ENCODE results near the gene VTN.
A peak's percentile ranks its signal among the peaks of the same experiment; 100 is the strongest.

The VTN gene

GRCh38 chr17:28331891-28332420, 38.2 kb downstream of the VTN start:
- DNase-seq, result no peak
- intact Hi-C loops (cut with DNase I), result no loop called here

GRCh38 chr17:28330671-28331070, 39.4 kb downstream of the VTN start:
- DNase-seq, result no peak
- intact Hi-C loops (cut with DNase I), result no loop called here

DNA sequence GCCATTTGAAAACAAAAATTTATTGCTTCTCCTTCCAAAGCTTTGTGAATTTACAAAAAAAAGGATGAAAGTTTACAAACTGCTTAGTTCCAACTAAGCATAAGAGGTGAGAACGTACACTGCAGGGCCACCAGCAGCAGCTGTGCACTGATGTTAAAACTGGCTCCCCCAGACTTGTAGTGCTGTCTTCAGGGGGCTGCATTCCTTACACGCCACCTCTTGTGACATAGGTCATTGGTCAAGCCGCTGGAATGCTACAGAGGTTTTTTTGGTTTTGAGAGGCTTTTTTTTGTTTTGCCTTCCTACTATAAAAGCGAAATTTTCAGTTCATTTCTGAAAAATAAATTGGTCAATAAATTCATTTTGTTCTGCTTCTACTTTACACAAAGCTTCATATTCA, 41.8 kb downstream of the VTN start:
- intact Hi-C loops (cut with DNase I), result no loop called here
- peak in 2 of 42 donors; percentile 7 to 11 for DNase-seq

DNA sequence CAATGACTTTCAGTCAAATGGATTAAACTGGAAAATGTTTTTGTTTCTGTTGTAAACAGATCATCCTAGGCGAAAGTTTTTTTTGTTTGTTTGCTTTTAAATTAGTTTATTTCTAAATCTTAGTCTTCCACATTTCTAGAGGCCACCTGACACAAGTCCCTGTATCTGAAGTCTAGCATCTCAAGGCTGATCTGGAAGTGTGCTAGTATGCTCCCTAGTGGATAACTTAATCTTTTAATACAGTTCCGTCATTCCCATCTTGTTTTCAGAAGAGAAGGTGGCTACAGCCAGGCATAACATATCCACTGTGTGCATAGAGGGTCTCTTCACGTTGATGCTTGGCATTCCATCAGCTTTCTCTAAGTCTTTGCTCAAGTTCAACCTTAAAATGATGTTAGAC, 42.4 kb downstream of the VTN start:
- intact Hi-C loops (cut with DNase I), result no loop called here
- peak in 1 of 42 donors; percentile 2 for DNase-seq

DNA sequence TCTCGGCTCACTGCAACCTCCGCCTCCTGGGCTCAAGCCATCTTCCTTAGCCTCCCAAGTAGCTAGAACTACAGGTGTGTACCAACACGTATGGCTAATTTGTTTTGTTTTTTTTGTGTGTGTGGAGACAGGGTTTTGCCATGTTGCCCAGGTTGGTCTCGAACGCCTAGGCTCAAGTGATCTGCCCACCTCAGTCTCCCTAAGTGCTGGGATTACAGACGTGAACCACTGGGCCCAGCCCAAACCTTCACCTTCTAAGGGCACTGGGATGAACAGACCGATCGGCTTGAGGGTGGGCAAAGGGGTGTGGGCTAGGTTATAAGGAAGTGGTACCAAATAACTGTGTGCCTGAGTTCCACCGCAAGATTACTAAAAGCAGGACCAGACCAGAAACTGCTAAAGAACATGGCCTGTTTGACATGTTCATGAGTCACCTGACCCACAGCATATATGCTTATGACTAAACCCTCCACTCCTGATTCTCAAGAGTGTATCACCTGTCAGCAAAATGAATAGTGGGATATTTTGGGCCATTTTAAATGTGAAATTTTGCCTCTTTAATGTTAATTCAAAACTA, 43.0 kb downstream of the VTN start:
- intact Hi-C loops (cut with DNase I), result no loop called here
- DNase-seq, result peak in 1 of 42 donors; percentile 11

DNA sequence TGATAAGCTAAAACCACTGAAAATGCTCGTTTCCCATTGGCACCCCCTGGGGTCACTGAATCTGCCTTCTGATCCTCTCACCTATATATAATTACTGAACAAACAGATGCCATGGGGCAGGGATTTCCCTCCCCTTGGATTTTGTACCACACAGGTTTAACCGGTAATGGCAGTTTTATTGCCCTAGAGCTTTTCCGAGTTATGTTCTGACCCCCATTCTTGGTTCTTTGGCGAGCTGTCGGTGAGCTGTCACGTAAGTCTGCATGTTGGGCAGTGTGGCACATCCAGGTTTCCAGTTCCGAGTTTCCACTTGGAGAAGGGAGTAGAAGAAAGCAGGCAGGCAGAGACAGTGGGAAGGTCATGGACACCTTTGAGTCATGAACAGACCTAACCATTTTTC, 44.0 kb downstream of the VTN start:
- peak in 1 of 42 donors; percentile 11 for DNase-seq
- intact Hi-C loops (cut with DNase I), result no loop called here

DNA sequence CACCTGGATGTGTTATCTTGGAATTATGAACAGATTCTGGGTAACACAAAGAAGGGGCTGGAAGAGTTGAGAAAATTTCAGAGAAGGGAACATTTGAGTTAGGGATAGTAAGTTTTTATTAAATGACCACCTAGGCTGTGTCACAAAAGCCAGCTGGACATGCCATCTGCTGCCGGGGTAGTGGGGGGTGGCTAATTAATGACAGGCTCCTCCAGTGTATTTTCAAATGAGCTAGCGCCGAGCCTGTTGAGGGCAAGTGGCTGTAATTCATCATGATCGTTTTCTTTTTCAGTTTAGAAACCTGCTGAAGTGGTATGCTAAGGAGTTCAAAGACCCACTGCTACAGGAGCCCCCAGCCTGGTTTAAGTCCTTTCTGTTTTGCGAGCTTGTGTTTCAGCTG, 44.9 kb downstream of the VTN start:
- intact Hi-C loops (cut with DNase I), result no loop called here
- peak in 1 of 42 donors; percentile 14 for DNase-seq

DNA sequence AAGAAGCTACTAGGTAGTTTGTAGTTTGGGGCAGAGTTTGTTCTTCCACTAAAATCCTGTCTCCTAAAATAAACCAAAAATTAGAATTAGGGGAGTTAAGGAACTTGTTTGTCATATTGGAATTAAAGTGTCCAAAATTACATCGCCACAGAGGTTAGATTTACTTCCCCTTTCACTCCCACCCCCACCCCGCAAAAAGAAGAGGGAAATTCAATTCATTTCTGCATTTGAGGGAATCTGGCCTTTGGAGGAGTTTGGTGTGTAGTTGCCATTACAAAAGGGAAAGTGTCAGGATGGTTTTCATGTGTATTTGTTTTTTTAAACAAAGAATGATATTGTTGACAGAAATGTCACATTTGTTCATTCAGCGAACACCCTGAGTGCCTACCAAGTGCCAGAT, 45.3 kb downstream of the VTN start:
- intact Hi-C loops (cut with DNase I), result no loop called here
- no peak for DNase-seq

GRCh38 chr17:28324267-28324745, 45.8 kb downstream of the VTN start:
- peak in 1 of 42 donors; percentile 11 for DNase-seq
- intact Hi-C loops (cut with DNase I), result no loop called here

GRCh38 chr17:28320215-28321061, 49.7 kb downstream of the VTN start:
- intact Hi-C loops (cut with DNase I), result no loop called here
- DNase-seq, result peak in 1 of 42 donors; percentile 22

GRCh38 chr17:28319598-28319935, 50.5 kb downstream of the VTN start:
- intact Hi-C loops (cut with DNase I), result loop anchor here (2.0 kb wide), 1 partner anchor 37 kb away; the partner anchor contains the start of gene POLDIP2
- DNase-seq, result peak in 1 of 42 donors; percentile 35

- peak; percentile 95 to 99 (median 98) for DNase-seq
- intact Hi-C loops (cut with DNase I), result loop anchor here (2.0 kb wide), 1 partner anchor 38 kb away; the partner anchor contains the start of gene POLDIP2
Measured at GRCh38 chr17:28318759-28319597, 51.1 kb downstream of the VTN start, which contains the start of gene TMEM97. Gene TMEM97 (plus strand): TSS chr17:28319200. CDS start chr17:28319240, 40 bp downstream.

DNA sequence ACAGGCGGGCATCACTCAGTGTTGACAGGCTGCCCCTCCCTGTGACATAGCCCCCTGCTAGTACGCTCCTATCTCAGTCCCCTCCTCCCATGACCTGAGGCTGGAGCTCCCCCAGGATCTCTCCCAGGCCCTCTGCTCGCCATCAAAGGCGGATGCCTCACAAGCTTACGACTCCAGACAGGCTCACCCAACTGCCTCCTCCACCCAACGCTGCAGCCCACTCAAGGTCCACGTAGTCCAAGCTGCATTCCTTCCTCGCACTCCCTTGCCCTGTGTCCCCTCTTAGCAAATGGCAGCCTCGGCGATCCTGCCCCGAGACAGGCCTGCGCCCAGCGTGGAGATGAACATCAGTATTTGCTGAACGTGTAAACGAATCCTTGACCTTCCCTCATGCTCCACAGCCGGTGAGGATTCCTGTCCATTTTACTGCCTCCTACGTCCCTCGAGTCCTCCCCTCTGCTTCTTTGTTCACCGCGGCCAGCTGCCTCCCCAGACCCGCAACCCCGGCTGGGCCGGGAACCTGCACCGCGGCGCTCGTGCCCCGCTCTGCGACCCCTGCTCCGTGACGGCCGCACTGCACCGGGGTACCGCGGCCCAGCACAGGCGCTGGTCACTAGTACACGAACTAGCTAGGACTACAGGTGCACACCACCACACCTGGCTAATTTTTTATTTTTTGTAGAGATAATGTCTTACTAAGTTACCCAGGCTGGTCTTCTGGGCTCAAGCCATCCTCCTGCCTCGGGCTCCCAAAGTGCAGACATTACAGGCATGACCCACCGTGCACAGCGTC, 51.9 kb downstream of the VTN start:
- intact Hi-C loops (cut with DNase I), result loop anchor here (2.0 kb wide), 1 partner anchor 39 kb away; the partner anchor contains the start of gene POLDIP2
- DNase-seq, result peak in 4 of 42 donors; percentile 9 to 42 (median 26)

Measured in head of caudate nucleus (tissue), 42 donors.